CD4-positive, alpha-beta T cell treated with Interleukin-15 for 1 hour (primary cell): ENCODE results near the gene ATXN3.
"Not testable (repeated sequence)": the region's sequence is repeated elsewhere in the genome, so short reads cannot be mapped to it uniquely, and the experiment has no call there.

Source experiments
- DNase-seq: peaks from one replicate; pipeline ENCODE4 v3.0.0-alpha.2; 2020

ATXN3 gene

GRCh38 chr14:92058006-92058917 lies 48.1 kb downstream of the ATXN3 start:
- no peak for DNase-seq

- no peak for DNase-seq
Measured at GRCh38 chr14:92049781-92050180, 56.6 kb downstream of the ATXN3 start.

GRCh38 chr14:92049221-92049620 lies 57.2 kb downstream of the ATXN3 start:
- not testable (repeated sequence) for DNase-seq

- not testable (repeated sequence) for DNase-seq
Measured at GRCh38 chr14:92045904-92046303, 60.5 kb downstream of the ATXN3 start.

- DNase-seq: not testable (repeated sequence)
Measured at GRCh38 chr14:92041766-92042165, 64.6 kb downstream of the ATXN3 start.

- no peak for DNase-seq
Measured at GRCh38 chr14:92041203-92041602, 65.2 kb downstream of the ATXN3 start.

GRCh38 chr14:92040431-92041051 lies 65.8 kb downstream of the ATXN3 start:
- DNase-seq: no peak

GRCh38 chr14:92039719-92040430 lies 66.5 kb downstream of the ATXN3 start, which contains the start of gene TRIP11:
Gene TRIP11 (minus strand): TSS chr14:92040059. CDS start chr14:92039685, 374 bp downstream.
- DNase-seq: peak; percentile 93

- no peak for DNase-seq
Measured at GRCh38 chr14:92039063-92039718, 67.2 kb downstream of the ATXN3 start.

GRCh38 chr14:92037989-92038388 lies 68.4 kb downstream of the ATXN3 start:
- no peak for DNase-seq

GRCh38 chr14:92035890-92036289 lies 70.5 kb downstream of the ATXN3 start:
- DNase-seq: no peak

- DNase-seq: no peak
Measured at GRCh38 chr14:92033906-92034687, 72.3 kb downstream of the ATXN3 start.

- DNase-seq: no peak
Measured at GRCh38 chr14:92033433-92033832, 72.9 kb downstream of the ATXN3 start.

GRCh38 chr14:92026548-92027190 lies 79.7 kb downstream of the ATXN3 start:
- no peak for DNase-seq

- no peak for DNase-seq
Measured at GRCh38 chr14:92022036-92022435, 84.3 kb downstream of the ATXN3 start.

- DNase-seq: no peak
Measured at GRCh38 chr14:92021523-92021922, 84.9 kb downstream of the ATXN3 start.

- no peak for DNase-seq
Measured at GRCh38 chr14:92014040-92014439, 92.3 kb downstream of the ATXN3 start.

- DNase-seq: no peak
Measured at GRCh38 chr14:92012121-92012748, 94.1 kb downstream of the ATXN3 start.

- DNase-seq: no peak
Measured at GRCh38 chr14:92010644-92011043, 95.7 kb downstream of the ATXN3 start.

- DNase-seq: no peak
Measured at GRCh38 chr14:92009604-92010003, 96.8 kb downstream of the ATXN3 start.
